Measurements from ENCODE around the gene NCOA3.
"Not testable (repeated sequence)": the region's sequence is repeated elsewhere in the genome, so short reads cannot be mapped to it uniquely, and the experiment has no call there.

NCOA3 gene

DNA sequence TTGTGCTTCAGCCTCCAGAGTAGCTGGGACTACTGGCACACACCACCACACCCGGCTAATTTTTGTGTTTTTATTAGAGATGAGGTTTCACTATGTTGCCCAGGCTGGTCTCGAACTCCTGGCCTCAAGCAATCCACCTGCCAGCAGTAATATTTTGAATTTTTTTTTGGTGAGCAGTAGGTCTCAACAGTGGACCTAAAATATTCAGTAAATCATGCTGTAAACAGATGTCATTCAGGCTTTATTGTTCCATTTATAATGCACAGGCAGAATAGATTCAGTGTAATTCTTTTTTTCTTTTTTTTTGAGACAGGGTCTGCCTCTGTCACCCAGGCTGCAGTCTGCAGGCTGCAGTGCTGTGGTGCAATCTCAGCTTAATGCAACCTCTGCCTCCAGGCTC, 69.7 kb downstream of the NCOA3 start:
- DNase-seq: no peak

- no peak for DNase-seq
These were observed 70.5 kb downstream of the NCOA3 start for GRCh38 chr20:47572105-47572729.

DNA sequence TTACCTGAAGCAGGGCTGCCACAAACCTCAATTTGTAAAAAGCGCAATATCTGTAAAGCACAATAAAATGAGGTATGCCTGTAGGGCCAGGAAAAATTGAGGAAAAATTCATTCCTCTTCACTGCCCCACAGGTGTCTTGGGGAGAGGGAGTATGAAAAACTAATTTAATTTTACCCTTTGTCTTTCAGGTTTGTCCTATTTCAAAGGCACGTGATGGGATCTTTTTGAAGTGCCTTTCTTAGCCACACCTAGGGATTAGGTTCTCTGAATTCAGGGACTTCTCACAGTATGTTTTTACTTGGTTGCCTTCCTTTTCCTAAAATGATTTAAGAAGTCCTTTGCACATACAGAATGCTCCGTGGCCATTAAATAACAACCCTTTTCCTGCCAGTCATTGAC, 71.9 kb downstream of the NCOA3 start:
- DNase-seq: no peak

DNA sequence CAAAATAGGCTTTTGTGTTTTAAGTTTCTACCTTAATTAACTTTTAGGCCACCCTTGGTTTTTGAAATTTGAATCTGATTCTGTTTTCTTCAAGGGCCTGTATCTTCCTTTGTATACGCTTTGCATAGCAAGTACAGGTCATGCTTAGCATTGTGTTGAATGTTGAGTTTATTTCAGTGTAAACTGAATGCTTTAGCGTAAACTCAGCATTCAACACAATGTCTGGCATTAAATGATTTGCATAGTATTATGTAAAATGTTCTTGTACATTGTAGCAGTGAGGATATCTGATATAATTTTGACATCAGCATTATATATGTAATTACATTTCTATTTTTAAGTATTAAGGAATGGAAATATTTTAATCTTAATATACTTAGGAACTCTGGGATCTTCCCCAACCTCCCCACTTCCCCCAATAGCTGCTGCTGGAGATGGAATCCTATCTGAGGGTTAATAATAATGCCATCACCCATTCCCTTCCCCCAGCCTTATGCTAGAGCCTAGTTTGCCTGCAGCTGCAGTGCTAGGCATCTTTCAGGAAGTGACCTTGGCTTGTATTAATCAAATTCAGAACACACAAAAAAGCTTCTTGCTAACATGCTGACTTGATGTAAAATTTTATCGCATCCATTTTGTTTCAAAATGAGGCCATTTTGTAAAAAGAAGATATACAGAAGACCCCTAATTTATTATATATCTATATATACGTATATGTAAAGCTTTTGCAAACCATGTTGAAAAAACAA, 73.1 kb downstream of the NCOA3 start:
- DNase-seq: peak; percentile 73

DNA sequence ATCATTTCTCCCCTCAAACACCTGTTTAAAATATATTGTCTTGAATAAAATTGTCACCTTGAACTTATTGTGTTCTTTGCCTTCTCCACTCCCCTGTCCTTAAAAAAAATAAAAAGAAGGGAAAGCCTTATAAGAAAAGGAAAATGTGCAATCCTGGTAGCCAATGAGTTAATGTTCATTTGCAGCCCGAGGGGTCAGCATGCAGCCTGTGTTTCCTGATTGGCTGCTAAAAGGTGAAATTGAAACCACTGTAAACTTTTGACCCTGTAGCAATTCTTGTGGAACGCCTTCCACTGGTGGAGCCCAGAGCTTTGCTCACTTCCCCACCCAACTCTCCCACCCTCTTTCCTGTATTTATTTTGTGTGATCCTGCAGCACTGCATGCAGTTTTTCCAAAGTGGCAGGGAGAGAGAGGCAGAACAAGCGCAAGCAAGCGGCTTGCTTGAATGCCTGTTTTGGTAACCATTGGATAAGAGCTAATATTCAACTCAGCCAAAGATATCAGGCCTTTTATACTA, 74.9 kb downstream of the NCOA3 start:
- peak; percentile 72 for DNase-seq

GRCh38 chr20:47577314-47577713, 75.6 kb downstream of the NCOA3 start:
- DNase-seq: no peak

DNA sequence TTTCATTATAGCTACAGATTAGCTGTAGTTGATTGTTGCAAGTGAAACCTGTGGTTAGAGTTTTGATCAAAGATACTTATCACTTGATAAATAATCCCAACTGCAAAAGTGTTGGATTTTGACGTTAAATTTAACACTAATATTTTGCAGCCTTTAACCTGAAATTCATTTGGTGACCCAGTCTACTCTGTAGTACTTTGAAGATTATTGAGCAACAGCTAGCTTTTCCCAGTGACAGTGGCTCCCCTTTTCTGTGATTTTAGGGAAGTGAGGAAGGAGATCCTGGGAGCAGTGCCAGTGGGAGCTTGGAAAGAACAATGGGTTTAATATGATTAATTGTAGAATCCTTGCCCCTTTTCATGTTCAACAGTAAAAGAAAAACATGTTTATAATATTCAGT, 76.9 kb downstream of the NCOA3 start:
- DNase-seq: no peak

GRCh38 chr20:47580686-47581085, 79.0 kb downstream of the NCOA3 start:
- DNase-seq: not testable (repeated sequence)

DNA sequence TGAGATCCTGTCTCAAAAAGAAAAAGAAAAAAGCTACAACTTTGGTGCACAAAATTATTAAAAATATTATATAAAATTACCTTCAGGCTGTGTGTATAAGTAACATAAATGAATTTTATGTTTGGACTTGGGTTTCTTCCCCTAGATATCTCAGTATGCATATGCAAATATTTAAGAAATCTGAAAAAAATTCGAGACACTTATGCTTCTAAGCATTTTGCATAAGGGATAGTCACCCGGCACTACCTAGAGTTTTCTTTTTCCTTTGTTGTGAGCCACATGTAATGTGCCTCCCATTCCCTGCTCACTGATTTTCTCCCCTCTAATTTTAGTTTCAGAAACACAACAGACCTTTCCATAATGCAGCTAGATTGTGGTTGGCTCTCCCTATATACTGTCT, 79.4 kb downstream of the NCOA3 start:
- no peak for DNase-seq

GRCh38 chr20:47583551-47583950, 81.9 kb downstream of the NCOA3 start:
- DNase-seq: no peak

- DNase-seq: no peak
These were observed 83.5 kb downstream of the NCOA3 start for GRCh38 chr20:47585087-47585747.

GRCh38 chr20:47586649-47587294, 85.1 kb downstream of the NCOA3 start:
- DNase-seq: peak; percentile 14

GRCh38 chr20:47588158-47588557, 86.5 kb downstream of the NCOA3 start:
- DNase-seq: no peak

DNA sequence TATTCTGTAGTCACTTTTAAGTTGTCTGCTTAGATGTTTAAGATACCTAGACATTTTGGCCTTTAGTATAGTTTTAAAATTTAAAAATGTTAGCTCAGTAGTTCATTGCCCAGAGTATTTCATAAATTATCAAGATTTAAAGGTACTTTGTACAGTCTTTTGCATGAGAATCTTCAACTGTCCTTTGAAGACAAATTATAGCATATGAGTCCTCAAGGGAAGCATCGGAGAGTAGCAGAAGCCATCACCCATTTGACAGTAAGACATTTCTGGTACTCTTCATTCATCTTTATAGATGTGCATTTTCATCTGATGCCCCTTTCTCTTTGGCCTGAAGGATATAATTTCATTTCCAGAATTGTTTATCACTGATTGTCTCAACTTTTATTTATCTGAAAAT, 89.5 kb downstream of the NCOA3 start:
- DNase-seq: no peak

DNA sequence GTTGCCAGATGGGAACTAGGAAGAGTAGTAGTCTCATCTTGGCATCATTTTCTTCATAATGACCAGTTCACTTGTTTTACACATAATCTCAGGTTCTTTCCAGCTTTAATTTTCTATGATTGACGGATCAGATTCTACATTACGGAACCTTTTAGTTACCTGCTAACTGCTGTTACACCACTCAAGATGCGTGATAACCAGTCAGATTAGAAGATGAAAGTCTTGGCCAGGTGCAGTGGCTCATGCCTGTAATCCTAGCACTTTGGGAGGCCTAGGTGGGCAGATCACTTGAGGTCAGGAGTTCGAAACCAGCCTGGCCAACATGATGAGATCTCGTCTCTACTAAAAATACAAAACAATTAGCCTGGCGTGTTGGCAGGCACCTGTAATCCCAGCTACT, 92.5 kb downstream of the NCOA3 start:
- no peak for DNase-seq

GRCh38 chr20:47595138-47595537, 93.5 kb downstream of the NCOA3 start:
- not testable (repeated sequence) for DNase-seq

- DNase-seq: no peak
These were observed 94.4 kb downstream of the NCOA3 start for GRCh38 chr20:47596003-47596571.

DNA sequence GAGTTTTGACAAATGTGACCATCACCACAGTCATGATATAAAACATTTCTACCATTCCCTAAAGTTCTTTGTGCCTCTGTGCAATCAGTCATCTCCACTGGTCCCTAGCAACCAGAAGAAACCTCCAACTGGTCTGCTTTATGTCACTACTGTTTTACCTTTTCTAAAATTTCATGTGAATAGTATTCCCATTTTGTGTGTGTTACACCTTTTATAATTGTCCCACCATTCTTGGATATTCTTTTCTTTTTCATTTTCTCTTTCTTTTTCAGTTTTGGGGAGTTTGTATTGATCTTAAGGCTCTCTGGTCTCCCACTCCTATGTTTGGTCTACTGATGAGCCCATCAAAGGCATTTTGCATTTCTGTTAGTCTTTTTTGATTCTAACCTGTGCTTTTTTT, 95.4 kb downstream of the NCOA3 start:
- DNase-seq: no peak

- DNase-seq: no peak
These were observed 97.4 kb downstream of the NCOA3 start for GRCh38 chr20:47598911-47599744.

- DNase-seq: no peak
These were observed 99.4 kb downstream of the NCOA3 start for GRCh38 chr20:47600967-47601547.

GRCh38 chr20:47603260-47603659, 101.6 kb downstream of the NCOA3 start:
- no peak for DNase-seq
